GM21529 (cell line): Measurements from ENCODE around the gene ATP5PD.
"Not testable (repeated sequence)": the region's sequence is repeated elsewhere in the genome, so short reads cannot be mapped to it uniquely, and the experiment has no call there.

Experiments used
- ATAC-seq: cut with Tn5 transposase; IDR thresholded peaks from one replicate; pipeline ENCODE4 v1.9.1; 2021; ENCODE audit not compliant: unreplicated experiment

The ATP5PD gene

DNA sequence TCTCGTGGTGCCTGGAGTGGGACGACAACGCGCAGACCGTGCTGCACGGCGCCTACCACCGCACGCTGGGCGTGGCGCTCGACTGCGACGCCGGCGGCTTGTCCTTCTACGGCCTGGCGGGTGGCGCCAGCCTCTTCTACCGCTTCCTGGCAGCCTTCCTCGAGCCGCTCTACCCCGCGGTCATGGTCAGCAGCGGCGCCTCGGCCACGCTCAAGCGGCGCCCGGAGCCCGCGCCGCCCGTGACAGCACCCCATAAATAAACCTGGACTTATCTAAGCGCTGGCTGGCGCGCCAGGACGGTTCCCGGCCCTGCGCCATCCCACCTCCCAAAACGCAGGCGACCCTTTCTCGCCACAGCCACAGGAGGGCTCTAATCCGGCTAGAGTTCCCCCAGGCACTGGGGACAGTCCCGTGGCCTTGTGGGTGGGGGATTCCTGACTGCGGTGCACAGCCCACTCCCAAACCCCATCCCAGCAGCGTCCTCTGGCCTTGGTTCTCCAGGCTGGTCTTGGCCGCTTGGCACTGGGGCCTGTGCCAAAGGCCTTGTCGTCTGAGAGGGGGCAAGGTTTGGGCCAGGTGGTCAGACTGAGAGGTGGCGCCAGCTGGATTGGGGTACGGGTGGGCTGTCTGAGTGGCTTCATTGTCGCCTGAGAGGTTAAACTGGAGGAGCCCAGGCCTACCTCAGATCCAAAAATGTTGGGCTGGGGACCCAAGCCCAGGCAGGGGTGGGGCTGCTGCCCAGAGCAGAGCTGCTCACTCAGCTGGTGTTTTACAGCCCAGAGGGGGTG is 30.9 kb upstream of the ATP5PD start:
- no peak for ATAC-seq

DNA sequence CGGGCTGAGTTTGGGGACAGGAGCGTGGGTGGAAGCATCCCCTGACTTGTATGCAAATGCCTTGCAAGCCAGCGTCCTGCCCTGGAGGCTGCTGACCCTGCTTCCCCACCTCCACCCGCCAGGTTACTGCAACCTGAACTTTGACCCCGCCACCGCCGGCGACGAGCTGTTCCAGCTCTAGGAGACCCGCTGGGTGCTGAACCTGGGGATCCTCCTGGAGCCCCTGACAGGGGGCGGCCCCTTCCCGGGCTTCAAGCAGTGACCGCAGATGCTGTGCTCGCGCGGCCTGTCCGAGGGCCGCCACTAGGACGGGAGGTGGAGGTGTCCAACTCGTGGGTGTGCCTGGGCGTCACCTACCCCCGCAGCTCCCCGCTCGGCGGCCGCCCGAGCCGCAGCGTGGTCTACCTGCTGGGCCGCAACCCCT is 30.3 kb upstream of the ATP5PD start:
- no peak for ATAC-seq

GRCh38 chr17:75075597-75076336 is 29.0 kb upstream of the ATP5PD start:
- no peak for ATAC-seq

GRCh38 chr17:75074532-75074931 is 27.8 kb upstream of the ATP5PD start:
- ATAC-seq = no peak

DNA sequence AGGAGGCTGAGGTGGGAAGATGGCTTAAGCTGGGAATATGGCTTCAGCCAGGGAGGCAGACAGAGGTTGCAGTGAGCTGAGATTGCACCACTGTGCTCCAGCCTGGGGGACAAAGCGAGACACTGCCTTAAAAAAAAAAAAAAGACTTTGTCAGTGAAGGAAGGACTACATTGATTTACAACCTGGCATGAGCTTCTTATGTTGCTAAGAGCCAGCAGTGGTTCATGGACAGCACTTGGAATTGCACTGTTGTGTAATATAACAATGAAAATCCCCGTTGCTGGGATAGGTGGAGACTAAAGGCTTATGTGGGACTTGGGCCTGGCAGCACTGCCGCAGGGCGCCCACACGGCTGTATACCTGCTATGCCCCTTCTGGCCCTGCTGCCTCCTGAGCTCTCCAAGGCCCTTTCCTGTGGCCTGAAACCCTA is 26.9 kb upstream of the ATP5PD start:
- ATAC-seq = no peak

GRCh38 chr17:75072909-75073308 is 26.1 kb upstream of the ATP5PD start:
- ATAC-seq = not testable (repeated sequence)

GRCh38 chr17:75071478-75072271 is 24.9 kb upstream of the ATP5PD start:
- not testable (repeated sequence) for ATAC-seq

DNA sequence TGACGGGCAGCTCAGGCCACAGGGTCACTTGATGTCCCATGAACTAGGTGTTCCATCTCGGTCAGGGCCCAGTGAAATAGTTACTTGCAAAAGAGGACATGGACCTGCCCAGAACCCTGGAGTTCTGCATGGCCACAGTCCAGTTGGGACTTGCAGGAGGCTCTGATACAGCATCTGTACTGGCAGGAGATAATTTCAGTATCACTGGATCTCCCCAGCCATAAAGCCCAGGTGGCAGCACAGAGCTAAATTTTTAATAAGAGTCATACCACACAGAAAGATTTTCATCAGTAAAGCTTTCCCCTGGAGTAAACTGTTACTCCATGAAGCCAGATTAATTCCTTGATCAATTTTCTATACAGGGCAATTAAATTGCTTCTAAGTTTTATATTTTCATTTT is 23.0 kb upstream of the ATP5PD start:
- ATAC-seq = no peak

GRCh38 chr17:75068750-75069149 is 22.0 kb upstream of the ATP5PD start:
- no peak for ATAC-seq

DNA sequence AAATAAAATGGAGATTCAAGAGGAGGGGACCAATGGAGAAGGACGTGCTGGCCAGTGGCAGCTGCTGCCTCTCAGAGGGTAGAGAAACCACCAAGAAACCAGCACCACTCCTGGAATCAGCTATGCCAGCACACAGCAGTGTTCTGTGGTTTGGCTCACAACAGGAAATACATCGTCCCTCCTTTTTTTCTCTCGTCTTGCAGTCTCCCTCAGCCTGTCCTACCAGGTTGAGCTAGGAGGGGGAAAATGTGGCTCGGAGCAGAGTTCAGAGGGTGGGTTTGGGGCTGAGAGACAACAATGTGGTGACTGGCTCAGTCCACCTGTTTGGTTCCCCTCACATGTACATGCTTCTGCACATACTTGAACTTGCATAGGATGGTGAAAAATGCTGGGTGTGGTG is 21.1 kb upstream of the ATP5PD start:
- no peak for ATAC-seq

- no peak for ATAC-seq
Observed at GRCh38 chr17:75065562-75066151, 18.9 kb upstream of the ATP5PD start.

DNA sequence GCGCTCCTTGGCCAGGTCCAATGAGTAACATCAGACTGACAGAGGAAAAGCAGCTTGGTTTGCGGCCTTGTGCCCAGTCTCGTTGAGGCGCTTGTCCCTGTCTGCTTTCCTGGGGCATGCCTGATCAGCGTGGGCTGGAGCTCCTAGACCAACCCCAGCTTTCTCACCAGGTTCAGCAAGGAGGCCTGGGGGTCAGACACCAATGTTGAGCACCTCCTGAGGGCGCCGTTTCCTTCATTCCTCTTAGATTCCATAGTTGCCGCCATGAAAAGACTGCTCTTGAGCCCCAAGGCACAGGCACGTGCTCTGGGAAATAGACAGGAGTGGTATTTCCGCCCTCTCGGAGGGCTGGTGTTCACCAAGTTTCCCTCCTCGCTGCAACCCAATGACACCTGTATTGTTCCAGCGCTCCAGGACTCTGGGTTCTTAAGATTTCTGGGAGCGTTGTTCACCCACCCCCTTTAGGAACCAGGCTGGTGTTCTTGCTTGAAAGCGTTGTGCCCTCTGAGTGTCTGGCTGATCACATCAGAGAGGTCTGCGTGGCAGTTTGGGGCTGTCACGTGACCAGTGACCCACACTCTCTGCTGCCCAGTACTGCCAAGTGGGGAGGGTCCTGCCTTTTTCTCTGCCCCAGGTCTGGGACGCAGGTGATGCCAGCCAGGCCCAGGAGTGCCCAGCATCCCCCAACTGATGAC is 18.2 kb upstream of the ATP5PD start:
- no peak for ATAC-seq

DNA sequence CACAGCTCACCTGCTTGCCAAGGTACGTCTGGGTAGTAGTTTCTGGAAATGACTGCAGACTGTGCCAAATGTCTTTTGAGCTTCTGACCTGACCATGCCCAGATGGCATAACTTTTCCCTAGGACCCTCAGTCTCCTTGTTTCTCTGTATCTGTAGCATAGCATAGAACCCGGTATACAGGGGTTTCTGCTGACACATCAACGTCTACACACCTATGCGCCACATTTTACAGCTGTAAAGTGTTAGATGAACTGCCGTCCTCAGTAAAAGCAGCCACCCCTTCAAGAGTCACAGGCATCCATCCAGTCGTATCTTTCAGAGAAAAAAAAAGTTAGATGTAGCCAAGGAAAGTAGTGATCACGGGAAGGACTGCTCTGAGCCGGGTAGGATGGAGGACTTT is 17.7 kb upstream of the ATP5PD start:
- no peak for ATAC-seq

DNA sequence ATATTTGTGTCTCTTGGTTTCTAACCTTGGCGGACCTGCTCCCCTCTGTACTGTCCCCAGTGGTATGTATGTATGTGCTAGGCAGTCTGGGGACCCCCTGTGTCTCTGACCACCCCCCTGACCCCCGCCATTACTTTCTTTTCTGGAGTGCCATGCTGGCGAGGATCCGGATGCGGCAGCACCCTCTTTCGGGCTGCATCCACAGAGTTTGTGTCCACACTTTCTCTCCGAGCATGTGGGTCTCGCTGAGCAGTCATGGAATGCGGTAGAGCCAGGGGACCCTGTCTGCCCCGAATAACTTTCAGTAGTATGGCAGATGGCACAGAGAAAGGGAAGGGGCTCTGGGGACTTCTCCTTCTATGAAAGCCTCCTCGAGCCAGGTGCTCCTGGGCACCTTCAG is 17.3 kb upstream of the ATP5PD start:
- ATAC-seq = no peak

- ATAC-seq = no peak
Observed at GRCh38 chr17:75063626-75064025, 16.9 kb upstream of the ATP5PD start.

- ATAC-seq = no peak
Observed at GRCh38 chr17:75063201-75063600, 16.4 kb upstream of the ATP5PD start.

DNA sequence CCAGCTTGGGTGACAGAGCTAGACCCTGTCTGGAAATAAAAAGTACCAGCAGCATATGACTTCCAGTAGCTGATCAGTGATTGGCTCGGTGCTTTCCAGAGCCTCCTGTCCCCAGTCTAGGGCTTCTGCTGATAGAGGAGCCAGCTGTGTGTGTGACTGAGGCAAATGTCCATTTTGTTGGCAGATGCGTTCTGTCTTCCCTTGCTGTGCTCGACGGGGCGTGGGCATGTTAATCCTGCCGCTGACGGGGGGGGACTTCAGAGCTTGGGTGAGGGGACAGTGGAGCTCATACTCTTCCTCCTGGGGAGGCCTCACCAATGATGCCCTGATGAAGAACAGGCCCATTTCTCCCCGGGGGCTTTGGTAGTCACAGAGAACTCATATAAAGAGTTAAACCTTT is 14.8 kb upstream of the ATP5PD start:
- ATAC-seq = no peak

DNA sequence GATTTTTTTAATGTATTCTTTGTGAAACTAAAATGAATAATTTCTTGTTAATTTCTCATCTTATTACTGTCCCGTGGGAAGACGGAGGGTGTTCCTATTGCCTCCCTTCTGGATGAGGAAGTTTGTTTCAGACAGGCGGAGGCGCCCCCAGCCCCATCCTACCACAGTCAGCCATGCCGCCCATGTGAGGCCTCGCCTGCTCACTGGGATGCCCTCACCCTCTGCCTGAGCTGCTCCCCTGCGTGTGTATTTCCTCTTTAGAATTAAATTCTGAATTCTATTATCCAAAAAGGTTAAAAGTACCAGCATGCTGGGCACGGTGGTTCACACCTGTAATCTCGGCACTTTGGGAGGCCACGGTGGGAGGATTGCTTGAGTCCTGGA is 14.3 kb upstream of the ATP5PD start:
- ATAC-seq = no peak

GRCh38 chr17:75060434-75061054 is 13.8 kb upstream of the ATP5PD start:
- no peak for ATAC-seq
